ENCODE results near the gene RIMBP2.
A peak's percentile ranks its signal among the peaks of the same experiment; 100 is the strongest.
"Not testable (repeated sequence)": the region's sequence is repeated elsewhere in the genome, so short reads cannot be mapped to it uniquely, and the experiment has no call there.

Gene RIMBP2, protein sequence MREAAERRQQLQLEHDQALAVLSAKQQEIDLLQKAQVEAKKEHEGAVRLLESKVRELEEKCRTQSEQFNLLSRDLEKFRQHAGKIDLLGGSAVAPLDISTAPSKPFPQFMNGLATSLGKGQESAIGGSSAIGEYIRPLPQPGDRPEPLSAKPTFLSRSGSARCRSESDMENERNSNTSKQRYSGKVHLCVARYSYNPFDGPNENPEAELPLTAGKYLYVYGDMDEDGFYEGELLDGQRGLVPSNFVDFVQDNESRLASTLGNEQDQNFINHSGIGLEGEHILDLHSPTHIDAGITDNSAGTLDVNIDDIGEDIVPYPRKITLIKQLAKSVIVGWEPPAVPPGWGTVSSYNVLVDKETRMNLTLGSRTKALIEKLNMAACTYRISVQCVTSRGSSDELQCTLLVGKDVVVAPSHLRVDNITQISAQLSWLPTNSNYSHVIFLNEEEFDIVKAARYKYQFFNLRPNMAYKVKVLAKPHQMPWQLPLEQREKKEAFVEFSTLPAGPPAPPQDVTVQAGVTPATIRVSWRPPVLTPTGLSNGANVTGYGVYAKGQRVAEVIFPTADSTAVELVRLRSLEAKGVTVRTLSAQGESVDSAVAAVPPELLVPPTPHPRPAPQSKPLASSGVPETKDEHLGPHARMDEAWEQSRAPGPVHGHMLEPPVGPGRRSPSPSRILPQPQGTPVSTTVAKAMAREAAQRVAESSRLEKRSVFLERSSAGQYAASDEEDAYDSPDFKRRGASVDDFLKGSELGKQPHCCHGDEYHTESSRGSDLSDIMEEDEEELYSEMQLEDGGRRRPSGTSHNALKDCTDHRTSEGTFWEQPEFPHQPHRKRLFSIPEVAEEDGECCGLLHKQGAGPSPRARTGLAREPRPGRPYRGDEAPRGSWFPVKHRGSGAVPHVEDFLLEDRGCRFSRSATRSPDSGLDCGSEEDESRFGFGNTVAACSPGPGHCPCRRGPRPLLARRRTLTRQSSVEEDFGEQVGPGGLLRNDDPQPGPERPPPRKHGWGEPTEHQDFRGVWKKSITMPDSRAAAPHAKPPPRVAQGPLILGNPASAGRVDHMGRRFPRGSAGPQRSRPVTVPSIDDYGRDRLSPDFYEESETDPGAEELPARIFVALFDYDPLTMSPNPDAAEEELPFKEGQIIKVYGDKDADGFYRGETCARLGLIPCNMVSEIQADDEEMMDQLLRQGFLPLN (N-terminal part only)

DNA sequence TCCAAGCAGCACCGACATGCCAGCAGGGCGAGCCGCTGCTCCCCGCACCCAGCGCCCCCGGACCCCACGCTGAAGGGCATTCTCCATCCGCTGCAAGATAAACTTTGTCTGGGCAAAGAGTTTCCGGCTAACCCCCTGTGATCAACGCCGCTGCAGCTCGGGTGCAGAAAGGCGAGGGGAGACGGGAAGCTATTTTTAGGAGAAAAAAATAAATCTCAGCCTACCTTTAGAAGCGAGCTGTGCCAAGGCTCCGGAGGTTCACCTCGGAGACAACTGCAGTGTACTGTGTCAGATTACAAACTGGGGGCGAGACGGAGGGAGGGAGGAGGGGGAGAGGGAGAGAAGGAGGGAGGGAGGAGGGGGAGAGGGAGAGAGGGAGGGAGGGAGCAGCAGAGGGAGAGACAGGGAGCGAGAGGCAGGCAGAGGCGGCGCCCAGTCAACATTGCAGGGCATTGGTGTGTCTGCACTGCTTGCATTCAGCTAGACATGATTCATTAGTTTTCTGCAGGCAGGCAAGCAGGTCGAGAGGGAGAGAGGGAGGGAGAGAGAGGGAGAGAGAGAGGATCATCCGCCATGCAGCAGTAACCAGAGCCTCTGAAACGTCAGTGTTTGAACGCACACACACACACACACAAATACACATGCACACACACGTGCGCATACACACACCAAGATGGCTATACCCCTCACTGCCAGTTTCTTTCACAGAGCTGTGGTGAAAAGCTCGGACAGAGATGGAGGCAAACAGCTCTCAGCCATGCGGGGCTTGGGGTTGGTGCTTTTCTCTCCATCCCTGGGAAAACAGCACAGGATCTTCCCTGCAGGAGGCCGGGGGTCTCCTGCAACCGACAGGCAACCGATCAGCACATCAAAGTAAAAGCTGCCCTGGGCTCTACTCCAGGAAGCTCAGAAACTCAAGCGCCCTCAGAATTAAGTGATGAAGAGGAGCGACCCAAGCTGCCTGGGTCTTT, at the start of gene RIMBP2:
Gene RIMBP2, minus strand, starts transcription at position 302 of the 971 bp plus-strand sequence. CDS start 237,286 bp downstream, outside the sequence.
- no peak for DNase-seq (ENCODE audit: low read depth)

DNA sequence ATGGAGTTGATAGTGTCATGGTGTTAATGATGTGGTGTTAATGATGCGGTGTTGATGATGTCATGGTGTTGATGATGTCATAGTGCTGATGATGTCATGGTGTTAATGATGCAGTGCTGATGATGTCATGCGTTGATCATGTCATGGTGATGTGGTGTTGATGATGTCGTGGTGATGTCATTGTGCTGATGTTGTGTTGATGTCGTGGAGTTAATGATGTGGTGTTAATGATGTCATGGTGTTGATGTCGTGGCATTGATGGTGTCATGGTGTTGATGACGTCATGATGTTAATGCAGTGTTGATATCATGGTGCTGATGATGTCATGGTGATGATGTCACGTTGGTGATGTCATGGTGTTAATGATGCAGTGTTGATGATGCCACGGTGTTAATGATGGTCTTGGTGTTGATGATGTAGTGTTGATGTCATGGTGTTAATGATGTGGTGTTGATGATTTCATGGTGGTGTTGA, 49.1 kb upstream of the RIMBP2 start:
- no peak for DNase-seq (ENCODE audit: low read depth)

DNA sequence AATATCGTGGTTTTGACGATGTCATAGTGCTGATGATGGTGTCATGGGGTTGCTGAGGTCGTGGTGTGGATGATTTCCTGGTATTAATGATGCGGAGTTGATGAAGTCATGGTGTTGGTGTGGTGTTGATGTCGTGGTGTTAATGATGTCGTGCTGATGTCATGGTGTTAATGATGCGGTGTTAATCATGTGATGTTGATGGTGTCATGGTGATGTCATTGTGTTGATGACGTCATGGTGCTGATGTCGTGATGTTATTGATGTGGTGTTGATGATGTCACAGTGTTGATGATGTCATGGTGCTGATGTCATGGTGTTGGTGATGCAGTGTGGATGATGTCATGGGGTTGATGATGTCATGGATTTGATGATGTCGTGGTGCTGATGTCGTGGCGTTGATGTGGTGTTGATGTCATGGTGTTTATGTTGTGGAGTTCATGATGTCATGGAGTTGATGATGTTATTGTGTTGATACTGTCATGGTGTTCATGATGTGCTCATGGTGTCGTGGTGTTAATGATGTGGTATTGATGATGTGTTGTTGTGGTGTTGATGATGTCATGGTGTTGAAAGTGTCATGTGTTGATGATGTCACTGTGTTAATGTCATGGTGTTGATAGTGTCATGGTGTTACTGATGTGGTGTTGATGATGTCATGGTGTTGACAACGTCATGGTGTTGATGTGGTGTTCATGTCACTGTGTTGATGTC, 48.5 kb upstream of the RIMBP2 start:
- DNase-seq (ENCODE audit: low read depth): no peak

DNA sequence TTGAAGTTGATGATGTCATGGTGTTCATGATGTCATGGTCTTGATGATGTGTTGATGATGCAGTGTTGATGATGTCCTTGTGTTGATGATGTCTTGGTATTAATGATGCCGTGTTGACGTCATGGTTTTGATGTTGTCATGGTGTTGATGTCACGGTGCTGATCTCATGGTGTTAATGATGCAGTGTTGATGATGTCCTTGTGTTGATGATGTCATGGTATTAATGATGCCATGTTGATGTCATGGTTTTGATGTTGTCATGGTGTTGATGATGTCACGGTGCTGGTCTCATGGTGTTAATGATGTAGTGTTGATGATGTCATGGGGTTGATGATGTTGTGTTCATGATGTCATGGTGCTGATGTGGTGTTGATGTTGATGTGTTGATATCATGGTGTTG, 48.0 kb upstream of the RIMBP2 start:
- no peak for DNase-seq (ENCODE audit: low read depth)

DNA sequence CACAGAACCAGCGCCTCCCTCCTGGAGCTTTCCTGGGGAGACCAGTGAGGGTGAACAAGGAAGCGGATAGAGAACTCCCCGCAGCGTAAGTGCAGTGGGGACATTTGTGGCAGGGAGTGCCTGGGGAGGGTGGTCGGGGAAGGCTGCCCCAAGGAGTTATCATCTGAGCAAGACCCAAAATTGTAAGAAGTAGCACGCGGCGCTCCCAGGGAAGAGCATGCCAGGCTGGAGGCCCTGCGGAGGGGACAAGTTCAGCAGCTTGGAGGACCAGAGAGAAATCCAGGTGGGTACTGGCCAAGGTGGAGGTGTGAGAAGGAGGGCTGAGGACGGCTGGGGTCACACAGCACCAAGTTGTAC, 46.2 kb upstream of the RIMBP2 start:
- no peak for DNase-seq (ENCODE audit: low read depth)

DNA sequence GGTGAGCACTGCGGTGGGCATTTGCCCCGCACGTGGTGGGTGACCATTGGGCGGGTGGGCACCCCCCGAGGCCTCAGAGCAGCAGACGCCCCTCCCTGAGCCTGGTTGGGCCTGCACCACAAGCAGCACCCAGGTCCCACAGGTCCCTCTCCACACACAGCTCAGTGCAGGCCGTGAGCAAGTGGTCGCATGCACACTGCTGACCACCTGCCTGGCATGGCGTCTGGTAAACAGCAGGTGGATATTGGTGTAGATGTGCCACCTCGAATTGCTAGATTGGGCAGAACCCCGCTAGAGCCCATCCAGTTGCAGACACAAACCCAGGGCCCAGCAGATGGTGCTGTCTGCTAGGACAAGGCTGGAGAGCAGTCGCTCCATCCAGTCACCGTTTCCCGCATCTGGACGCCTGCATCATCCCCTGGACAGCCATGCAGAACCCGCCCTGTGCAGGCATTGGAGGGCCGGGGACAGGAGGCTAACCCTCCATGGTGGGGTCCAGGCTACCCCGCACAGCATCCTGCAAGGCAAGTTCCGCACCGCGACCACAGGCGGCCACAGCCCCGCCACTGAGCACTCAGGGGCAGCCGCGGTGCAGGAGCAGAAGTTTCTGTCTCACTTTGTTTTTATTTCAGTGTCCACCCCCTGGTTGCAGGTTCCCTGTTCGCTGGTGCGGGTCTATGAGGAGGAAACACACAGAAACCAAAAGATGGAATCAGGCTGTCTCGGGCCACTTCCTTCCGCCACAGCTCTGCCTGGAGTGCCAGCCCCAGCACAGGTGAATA, 45.6 kb upstream of the RIMBP2 start:
- peak; percentile 31 for DNase-seq (ENCODE audit: low read depth)

DNA sequence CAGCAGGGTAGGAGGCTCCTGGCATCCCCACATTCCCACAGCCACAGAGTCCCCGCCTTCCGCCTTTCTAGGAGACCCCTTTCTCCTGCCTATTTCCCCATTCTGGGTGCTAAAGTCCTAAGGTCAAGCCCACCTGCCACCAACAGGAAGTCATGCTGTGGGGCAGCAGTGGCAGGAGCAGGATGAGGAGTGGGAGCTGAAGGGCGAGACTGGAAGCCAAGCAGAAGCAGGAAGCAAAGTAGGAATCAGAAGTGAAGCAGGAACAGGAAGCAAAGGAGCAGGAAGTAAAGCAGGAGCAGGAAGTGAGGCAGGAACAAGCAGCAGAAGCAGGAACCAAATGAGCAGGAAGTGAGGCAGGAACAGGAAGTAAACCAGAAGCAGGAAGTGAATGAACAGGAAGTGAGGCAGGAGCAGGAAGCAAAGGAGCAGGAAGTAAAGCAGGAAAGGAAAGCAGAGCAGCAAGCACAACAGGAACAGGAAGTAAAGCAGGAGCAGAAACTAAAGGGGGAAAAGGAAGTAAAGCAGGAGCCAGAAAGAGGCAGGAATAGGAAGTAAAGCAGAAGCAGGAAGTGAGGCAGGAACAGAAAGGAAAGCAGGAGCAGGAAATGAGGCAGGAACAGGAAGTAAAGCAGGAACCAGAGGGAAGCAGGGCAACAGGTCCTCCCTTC, 38.3 kb upstream of the RIMBP2 start:
- no peak for DNase-seq (ENCODE audit: low read depth)

DNA sequence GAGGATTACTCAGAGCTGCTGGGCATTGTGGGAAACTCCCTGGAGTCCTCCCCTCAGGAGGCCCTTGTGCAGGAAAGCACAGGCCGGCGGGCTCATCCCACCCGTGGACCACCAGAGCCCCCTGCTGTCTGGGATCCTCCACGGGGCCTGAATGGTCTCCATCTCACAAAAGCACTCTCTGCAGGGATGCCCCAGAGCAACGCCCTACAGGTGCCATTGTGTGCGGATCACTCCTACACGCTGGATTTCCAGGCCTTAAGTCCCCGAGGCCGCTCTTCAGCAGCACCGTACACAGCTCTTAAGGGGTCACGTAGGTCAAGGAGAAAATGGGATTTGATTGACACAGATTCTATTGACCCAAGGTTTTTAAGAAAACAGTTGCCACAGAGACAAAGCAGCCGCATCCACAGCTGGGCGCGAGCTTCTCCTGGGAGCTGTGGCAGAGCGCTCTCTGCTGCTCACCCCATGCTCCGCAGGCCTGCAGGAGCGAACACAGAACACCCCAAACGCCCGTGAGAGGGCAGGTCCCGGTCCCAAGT, 36.7 kb upstream of the RIMBP2 start:
- no peak for DNase-seq (ENCODE audit: low read depth)

DNA sequence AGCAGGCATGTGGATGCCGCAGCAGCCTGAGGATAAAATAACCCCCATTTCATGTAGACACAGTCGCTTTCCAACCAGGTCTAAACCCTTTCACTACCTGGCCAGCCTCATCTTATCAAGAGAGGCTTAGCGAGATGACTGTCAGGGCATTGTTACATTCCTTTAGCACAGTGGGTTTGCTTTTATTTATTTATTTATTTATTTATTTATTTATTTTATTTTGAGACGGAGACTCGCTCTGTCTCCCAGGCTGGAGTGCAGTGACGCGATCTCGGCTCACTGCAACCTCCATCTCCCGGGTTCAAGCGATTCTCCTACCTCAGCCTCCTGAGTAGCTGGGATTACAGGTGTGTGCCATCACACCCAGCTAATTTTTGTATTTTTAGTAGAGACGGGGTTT, 35.9 kb upstream of the RIMBP2 start:
- DNase-seq (ENCODE audit: low read depth): not testable (repeated sequence)

DNA sequence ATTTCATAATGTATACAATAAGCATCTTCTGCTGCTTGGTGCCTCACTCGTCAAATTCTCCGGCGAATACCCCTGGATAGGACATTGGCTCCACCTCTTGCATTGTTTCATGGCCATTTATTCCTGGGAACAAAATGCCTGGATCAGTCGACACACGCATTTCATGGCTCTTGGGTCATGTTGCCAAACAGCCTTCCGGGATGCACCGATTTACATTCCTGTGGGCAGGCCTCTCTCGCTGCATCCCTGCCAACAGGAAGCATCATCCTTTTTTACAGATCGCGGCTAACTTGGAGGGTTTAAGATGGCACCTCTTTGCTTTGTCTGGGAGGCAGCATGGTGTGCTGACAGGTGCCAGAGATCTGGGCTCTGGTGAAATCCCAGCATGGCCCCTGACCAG, 32.7 kb upstream of the RIMBP2 start:
- no peak for DNase-seq (ENCODE audit: low read depth)

DNA sequence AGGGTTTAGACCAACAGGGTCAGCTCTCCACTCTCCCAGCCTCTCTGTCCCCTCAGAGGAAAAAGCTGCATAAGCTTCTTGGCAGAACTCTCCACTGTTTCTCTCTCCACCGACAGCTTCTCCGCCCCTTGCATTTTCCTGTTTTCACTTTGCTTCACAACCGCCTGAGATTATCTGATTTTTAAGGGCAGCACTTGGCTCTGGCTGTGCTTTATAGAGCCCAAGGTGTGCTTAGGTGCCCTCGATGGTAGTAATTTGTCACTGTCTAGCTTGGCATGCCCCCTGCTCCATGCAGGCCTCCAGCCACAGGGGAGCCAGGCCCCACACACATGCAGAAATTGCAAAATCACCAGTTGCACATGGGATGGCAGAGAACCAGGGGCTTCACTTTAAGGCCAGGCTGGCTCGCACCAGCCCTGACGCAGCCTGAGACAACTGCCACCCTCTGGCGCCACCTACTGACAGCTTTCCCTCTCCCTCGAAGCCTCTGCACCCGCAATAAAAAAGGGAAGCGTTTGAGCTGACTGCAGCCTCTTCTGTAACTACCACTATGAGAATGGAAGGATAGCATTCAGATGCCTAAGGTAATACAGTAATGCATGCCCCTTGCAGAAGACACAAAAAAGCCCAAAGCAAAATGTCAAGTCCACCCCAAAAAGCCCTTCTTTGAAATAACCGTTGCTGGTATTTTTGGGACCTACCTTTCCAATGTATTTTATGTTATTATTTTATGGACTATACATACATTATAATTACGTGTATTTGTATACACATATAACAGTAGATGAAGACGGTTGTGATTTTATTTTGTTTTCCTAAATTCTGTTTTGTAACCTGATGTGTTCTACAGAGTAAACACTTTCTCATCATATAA, 32.0 kb upstream of the RIMBP2 start:
- peak; percentile 73 for DNase-seq (ENCODE audit: low read depth)

DNA sequence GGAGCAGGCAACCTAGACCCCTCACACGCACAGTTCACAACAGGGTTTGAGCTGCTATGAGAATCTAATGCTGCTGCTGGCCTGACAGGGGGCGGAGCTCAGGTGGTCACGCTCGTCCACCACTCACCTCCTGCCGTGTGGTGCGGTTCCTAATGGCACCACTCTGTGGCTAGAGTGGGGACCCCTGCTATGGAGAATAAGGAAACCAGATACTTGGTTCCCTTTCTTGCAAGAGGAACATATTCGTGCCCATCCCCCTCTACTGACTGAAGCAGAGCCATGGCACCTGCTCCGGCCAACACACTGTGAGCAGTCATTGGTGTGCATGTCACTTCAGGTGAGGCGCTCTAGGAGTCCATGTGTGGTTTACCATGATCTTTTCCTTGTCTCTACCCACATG, 30.4 kb upstream of the RIMBP2 start:
- no peak for DNase-seq (ENCODE audit: low read depth)

DNA sequence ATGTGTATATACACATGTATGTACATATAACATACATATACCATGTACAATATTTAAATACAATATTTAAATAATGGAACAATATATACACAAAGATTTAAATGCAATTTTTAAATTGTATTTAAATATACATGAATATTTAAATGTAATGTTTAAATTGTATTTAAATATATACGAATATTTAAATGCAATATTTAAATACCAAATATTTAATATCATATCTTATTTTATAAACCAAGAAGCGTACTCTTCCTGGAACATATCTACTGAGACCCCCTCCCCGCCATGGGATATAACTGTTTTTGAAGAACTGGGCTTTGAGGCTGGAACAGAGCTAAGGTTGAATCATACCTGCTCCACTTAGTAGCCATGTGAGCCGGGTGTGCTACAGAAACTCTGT, 29.8 kb upstream of the RIMBP2 start:
- no peak for DNase-seq (ENCODE audit: low read depth)

DNA sequence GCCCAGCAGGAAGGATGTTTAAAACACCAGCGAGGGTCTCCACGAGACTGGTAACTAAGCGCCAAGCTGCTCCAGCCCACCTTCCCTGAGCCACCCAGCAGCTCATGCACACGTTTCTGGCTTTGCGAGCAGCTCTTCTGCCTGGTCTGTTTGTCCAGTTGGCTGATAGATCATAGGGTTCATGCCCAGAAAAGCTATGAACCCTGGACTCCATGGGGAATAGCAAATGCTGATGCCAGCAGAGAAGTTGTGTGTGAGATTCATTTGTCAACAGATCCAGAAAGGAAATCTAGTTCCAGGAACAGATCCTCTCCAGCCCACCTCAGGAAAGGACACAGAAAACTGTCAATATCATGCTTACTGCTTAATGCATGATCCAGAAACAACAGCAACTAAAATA, 28.2 kb upstream of the RIMBP2 start:
- no peak for DNase-seq (ENCODE audit: low read depth)

DNA sequence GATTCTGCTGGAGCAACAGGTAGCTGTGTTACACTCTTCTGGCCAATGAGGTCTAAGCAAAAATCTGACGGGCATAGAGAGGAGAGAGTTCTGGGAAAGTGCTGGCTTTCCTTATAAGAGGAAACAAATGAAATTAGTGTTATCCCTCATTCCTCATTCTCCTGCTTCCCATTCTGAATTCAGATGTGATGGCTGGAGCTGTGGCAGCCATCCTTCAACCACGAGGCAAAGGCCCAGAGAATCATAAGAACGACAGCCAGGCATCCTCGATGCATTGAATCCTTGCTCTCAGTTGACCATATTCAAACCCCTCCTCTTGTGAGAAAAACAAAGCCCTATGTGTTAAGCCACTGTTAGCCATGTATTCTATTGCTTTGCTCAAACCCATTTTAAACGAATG, 27.5 kb upstream of the RIMBP2 start:
- DNase-seq (ENCODE audit: low read depth): no peak

DNA sequence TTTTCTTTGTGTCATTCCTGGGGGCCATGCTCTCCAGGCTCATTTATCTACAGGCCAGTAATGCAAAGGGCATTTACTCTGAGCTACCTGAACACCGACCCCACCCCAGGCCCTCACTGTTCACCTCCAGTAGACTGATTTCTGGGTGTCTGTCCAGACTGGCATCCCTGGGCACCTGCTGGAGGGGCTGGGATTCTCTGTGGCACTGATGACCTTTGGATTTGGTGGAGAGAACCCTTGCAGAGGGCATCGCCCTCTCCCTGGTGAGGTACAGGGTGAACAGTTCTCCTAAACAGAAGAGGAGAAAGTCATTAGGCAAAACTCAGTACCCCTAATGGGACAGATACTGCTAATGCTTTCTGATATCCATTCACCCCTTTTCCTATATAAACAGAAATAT, 27.1 kb upstream of the RIMBP2 start:
- DNase-seq (ENCODE audit: low read depth): no peak

DNA sequence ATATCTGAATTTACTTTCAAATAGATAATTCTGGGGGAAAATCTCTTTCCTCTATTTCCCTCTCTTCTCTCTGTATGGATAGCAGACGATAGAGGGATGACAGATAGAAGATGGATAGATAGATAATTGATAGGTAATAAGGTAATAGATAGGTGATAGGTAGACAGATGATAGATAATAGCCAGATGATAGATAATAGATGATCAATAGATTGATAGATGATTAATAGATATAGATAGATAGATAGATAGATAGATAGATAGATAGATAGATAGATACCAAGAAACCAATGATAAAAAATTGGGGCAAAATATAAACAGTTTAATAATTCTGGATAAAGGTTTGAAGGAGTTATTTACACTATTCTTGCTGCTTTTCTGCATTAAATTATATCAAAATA, 26.6 kb upstream of the RIMBP2 start:
- no peak for DNase-seq (ENCODE audit: low read depth)

DNA sequence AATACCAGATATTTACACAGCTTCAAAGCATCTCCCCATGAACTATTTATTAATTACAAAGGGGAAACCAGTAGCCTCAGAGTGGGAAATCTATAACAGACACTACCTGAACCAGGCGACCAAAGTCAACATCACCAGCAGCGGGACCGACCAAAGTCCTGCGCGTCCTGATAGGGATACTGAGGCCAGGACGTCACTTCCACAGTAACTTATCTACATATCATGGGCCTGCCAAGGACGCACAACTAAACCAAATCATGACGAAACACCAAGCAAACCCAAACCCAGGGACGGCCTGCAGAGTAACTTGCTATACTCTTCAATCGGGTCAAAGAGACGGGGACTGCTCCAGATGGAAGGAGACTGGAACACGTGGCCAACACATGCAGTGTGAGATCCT, 26.0 kb upstream of the RIMBP2 start:
- no peak for DNase-seq (ENCODE audit: low read depth)
